HG02870 (cell line): ENCODE results near the gene YDJC.
"Not testable (repeated sequence)": the region's sequence is repeated elsewhere in the genome, so short reads cannot be mapped to it uniquely, and the experiment has no call there.

ENCODE experiments used
- ATAC-seq: cut with Tn5 transposase; IDR thresholded peaks from one replicate; pipeline ENCODE4 v1.9.1; 2021; ENCODE audit warnings: mild to moderate bottlenecking, moderate library complexity; ENCODE audit not compliant: unreplicated experiment

Gene YDJC

DNA sequence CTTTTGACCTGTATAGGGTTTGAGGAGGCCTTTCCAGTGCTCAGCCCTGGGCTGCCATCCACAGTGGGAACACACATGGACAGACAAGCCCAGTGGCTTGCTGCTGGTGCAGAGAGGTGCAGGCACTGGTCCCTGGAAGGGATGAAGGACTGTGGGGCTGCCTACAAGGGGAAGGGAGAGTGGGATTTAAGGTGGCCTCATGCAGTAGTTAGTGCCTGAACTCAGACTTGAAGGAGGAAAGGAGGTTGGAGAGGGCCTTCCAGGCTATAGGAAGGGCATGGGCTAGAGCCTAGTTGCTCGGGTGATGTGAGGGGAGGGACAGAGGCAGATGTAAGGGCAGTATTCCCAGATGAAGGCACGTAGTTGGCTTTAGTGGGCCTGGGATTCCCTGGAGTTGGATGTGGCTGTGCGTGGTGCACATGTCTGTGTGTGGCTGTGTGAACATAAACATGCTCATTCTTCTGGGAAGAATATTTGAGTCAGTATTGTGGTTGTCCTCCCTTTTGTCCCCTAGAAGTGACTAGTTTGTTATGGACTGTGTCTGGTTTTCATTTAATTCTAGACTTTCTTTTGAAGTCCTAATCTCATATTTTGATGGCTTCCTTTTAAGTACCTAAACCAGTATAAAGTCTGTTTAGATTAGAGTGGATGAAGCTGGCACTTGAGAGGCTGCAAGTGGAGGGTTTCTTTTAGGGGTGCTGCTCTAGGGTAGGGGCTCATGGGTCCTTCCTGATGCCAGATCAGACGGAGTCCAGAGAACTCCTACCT lies 18.4 kb downstream of the YDJC start:
- no peak for ATAC-seq

DNA sequence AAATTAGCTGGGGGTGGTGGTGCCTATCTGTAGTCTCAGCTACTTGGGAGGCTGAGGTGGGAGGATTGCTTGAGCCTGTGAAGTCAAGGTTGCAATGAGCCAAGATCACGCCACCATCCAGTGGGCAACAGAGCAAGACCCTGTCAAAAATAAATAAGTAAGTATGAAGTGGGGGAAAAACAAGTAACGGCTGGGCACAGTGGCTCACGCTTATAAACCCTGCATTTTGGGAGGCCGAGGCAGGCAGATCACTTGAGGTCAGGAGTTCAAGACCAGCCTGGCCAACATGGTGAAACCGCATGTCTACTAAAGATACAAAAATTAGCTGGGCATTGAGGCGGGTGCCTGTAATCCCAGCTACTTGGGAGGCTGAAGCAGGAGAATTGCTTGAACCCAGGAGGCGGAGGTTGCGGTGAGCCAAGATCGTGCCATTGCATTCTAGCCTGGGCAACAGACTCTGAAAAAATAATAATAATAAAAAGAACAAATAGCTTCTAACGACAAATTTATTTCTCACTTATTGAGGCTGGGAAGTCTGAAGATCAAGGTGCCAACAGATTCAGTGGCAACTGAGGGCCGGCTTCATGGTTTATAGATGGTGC lies 20.2 kb downstream of the YDJC start:
- ATAC-seq, result not testable (repeated sequence)

DNA sequence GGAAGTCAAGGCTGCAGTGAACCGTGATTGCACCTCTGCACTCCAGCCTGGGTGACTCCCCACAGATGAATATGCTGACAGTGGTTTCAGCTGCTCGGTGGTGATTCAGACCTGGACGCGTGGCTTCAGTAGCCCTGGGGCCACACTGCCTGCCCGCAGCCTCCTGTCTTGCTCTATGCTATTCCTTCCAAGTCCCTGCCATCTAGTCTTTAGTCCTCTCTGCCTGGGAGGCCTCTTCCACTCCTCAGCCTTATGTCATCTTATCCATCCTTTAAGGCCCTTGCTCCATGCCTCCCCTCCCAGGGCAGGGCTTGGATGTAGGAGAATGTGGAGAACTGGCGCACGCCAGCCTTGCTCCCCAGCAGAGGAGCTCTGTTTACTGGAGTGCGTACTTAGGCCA lies 23.0 kb downstream of the YDJC start:
- ATAC-seq, result no peak

DNA sequence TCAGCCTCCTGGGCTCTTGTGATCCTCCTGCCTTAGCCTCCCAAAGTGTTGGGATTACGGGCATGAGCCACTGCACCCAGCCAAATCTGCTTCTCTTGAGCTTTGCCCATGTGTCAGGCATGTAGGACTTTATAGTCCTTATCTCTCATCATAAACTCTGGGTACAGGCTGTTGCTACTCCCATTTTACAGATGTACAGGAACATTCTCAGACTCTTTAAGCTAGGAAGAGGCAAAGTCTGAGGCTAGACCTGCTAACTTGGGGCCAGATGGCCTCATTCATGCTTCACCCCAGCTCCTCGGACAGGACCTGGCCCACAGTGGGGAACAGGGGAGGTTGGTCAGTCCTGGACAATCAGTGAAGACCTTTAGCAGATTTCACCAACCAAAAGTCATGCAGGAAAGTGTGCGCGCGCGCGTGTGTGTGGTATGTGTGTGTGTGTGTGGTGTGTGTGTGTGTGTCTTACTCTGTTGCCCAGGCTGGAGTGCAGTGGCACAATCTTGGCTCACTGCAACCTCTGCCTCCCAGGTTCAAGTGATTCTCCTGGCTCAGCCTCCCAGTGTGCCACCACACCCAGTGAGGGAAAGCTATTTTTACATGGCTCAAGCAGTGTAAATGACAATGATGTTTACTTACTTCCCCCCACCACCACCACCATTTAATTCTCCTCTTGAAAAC lies 23.8 kb downstream of the YDJC start:
- ATAC-seq, result no peak

DNA sequence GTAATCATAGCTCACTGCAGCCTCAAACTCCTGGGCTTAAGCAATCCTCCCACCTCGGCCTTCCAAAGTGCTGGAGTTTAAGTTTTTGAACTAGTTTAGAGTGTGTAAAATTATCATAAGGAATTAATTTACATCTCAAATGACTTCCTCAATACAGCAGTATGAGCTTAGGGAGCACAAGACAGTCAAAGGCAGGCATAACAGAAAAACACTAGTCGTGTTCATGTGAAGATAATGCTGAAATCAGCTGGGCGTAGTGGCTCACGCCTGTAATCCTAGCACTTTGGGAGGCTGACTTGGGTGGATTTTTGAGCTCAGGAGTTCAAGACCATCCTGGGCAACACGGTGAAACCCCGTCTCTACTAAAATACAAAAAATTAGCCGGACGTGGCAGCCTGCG lies 25.8 kb downstream of the YDJC start:
- no peak for ATAC-seq

DNA sequence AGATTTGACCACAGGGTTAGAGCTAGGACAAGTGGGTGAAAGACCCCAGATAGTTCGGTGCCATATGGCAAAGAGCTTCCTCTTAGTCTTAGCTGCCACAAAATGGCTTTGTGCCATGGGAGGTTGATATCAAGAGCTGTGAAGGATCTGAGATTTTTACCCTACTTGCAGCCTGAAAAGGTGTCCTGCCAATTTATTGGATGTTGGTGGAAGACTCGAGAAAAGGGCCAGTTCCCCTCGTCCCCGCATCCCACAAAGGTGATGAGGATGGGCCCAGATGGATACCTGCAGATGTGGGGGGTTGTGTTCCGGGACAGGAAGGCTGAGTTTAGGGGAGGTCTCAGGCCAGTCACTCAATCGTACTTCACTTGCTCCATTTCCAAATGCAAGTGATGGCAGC lies 27.2 kb downstream of the YDJC start:
- no peak for ATAC-seq

DNA sequence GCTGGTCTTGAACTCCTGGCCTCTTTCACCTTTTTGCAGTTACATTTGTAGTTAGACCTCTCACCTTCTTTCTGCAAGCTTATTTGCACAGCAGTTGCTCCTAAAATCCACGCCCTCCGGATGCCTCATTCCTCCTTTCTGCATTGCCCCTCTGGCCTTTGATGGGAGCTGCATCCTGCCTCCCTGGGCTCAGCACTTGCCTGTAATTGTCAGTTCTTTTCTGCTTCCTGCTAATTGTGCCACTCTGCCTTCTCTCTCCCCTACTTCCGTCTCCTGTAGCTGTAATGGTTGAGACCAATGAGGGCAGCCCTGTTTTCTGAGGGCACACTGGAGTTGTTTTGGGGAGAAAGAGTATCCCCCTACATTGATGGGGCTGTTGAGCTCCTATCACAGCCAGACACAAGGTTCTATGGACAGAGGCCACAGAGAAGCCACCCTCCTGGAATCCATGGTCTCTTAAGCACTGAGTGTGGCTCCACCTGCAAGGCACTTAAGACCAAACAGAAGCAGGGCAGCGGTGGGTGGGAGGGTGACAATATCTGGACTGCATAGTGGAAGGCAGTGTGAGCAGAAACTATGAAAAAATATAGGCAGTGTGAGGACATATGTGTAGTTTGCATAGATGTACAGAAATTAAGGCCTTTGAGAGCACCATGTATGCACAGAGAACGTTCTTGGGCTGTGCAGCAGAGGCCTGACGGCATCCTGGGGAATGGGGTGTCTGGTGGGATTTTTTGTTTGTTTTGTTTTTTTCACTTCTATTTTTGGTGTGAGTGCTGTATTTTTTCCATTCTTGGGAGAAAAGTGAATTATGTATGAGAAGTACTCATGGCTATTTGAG lies 30.5 kb downstream of the YDJC start:
- ATAC-seq, result no peak

DNA sequence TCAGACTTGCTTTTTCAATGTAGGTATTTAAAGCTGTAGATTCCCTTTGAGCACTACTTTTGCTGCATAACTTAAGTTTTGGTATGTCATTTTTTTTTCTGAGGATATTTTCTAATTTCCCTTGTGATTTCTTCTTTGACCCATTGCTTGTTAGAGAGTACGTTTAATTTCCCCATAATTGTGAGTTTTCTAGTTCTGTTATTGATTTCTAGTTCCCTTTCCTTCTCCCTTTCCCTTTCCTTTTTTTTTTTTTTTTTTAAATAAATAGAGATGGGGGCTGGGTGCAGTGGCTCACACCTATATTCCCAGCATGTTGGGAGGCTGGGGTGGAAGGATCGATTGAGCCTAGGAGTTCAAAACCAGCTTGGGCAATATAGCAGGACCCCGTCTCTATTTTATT lies 31.5 kb downstream of the YDJC start:
- ATAC-seq, result no peak

DNA sequence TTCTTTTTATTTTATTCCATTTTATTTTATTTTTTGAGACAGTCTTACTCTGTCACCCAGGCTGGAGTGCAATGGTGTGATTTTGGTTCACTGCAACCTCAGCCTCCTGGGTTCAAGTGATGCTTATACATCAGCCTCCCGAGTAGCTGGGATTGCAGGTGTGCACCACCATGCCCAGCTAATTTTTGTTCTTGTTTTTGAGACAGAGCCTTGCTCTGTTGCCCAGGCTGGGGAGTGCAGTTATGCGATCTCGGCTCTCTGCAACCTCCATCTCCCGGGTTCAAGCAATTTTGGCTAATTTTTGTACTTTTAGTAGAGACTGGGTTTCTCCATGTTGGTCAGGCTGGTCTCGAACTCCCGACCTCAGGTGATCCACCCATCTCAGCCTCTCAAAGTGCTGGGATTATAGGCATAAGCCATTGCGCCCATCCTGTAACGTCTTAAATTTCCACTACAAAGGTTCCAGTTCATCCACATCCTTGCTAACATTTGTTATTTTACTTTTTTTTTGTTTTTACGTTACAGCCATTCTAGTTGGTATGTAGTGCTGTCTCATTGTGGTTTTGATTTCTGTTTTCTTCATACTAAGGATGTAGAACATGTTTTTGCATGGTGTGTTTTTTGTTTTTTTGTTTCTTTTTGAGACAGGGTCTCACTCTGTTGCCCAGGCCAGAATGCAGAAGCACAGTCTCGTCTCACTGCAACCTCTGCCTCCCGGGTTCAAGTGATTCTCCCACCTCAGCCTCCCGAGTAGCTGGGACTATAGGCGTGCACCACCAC lies 33.3 kb downstream of the YDJC start:
- ATAC-seq, result not testable (repeated sequence)

DNA sequence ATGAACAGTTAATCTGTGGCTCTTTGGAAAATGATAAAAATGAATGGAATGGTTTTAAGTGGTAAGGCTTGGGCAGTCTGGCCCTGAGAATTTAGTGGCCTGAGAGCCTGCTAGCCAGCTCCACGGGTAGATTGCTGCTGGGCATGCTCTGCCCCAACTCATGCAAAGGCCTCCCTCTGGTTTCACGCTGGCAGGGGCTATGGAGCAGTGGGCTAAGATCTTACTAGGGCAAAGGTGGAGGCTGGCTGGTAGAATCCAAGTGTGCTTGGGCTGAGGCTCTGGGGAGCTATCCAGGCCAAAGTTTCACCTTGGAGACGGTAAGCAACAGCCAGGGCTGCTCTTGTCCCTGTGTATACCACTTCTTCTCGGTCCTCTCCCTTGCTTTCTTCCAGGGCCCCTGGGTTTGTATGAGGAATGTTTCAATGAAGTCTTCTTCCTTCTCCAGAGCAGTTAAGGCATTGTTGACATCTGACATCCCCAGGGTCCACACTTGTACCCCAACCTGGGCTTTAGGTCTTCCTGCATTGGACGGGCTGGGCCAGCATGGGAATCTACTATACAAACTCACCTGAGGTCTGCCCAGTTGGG lies 34.9 kb downstream of the YDJC start:
- no peak for ATAC-seq

DNA sequence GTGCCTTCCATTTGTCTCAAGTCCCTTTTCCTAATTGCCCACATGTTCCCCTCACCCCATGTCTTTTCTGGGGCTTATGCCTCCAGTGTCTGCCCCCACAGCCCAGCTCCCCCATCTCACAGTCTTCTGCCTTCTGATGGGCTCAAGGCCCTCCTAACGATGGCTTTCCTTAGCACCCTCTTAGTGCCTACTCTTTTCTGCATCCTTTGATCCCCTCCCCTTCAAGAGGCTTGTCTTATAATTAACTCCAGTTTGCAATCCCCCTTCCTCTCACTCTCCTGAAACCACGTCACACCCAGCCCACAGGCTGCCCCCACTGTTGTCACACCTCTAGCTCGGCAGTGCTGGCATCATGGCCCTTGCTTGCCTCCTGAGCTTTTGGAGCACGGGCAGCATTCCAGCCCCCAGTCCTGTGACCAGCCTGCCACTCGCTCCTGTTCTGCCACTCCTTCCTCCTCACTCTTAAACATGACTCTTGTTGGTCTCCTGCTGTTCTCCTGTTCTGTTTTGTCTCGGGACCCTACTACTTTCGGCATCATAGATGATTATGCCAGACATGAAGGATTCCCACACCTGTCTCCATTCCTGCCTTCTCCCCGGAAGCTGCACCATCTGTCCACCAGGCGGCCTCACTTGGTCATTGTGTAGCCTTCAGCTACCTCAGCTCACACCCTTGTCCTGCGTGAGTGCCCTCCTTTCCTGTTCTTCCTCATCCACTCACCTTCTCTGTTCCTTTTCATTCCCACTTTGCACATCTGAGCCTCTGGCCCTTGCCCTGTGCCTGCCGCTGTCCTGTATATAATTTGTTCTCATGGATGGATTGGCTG lies 36.2 kb downstream of the YDJC start:
- no peak for ATAC-seq

DNA sequence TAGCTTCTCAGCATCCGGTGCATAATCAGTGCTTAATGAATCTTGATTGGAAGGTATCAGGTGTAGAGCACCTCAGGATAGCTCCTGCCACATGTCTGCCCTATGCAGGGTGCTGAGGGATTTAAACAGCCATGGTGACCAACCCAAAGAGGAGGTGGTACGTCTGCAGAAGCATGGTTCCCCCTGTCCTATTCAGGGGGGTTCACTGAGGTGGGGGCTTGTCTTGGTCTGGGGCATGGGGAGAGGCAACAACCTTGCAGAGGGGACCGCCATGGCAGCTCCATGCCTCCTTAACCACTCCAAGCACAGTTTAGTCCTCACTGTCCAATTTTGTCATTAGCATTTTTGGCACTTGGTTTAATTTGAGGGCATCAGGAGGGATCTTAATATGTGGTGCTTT lies 37.4 kb downstream of the YDJC start:
- no peak for ATAC-seq

DNA sequence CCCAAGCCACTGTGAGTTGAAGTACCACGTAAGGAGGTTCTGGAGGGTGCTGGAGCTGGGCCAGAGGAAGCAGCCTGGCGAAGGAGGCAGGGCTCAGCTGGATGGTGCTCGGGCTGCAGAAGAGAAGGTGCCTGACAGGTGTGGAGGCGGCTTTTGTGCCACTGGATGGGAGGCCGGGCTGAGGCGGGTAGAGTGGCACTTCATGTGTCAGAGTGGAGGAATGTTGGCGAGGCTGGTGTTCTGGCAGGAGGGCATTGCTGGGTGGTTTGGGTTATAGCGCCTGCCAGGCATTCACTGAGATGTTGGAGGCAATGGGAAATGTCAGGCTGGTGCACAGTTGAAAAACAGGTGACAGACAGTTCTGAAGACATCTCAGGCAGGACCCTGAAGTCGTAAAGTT lies 38.1 kb downstream of the YDJC start:
- ATAC-seq, result no peak

DNA sequence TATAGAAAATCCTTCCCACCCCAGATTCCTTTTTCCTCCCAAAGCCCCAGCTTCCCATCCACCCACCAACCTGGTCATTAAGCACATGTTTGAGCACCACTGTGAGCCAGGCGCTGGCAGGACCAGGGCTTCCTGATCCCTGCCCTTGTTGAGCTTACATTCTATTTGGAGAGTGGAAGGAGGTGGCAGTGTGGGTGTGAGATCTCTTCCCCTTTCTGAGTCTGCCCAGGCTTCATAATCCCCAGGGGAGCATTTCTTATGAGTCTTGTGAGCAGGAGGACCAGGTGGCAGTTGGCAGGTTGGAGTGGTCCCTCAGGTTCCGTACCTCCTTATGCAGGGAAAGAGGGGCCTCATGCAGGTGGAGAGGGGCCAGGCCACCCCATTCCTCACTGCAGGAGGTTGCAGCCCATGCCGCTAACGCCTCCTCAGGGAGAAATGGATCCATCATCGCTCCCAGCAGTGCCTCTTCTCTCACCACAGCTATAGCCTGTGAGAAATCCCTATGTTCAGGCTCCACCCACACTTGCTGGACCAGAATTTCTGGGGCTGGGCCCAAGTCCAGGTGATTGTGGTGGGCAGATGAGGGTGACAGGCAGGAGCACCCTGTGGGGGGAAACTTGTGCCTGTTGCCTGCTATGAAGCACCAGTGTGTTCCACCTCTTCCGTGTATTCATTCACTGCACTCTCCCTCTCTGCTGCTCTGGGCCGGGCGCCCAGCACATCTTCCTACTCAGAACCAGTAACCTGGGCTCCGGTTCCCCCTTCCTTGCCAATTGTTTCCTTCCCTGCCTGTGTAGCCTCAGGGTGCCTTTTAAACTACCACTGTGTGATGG lies 38.8 kb downstream of the YDJC start:
- no peak for ATAC-seq

DNA sequence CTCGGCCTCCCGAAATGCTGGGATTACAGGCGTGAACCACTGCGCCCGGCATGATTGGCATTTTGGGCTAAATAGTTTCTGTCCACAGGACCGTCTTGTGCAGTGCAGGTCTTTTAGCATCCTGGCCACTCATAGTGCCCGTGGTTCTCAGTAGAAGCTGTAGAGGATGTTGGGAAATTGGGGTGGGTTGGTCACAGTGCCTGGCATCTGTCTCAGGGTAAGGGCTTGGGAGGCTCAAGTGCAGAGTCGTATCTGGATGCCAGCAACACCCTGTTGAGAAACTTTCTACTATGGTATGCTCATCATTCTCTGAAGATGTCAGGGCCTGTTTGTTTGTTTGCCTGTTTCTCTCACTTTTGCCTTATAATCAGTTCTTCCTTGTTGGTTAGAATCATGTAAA lies 40.4 kb downstream of the YDJC start:
- ATAC-seq, result no peak

DNA sequence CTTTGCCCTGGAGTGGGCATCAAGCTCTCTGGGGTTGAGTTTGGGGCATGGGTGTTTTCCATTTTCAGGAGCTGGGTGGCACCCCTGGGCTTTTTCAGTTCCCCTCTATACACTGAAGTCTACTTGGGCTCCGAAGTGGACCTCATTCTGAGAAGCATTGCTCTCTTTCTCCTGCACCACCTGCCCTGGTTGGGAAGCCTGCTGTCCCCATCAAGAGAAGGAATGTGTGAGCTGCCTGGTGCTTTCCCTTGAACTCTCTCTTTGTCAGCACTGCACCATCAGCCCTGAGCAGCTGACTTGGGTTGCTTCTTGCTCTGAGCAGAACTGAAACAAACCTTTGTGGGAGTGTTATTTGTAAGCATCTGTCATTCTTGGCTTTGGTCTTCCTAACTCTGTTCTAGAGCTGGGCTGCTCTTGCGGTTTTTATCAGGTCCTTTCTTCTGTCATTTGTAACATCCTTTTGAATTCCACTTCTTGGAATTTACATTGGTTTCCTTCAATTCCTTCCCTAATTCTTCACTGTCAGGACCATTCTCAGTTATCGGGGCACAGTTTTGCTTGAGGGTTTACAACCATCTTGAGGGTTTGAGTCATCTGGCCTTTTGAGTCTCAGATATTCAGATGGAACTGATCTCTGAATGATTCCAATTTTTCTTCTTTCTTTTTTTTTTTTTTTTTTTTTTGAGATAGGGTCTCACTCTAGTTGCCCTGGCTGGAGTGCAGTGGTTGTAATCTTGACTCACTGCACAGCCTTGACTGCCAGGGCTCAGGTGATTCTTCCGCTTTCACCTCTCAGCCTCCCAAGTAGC lies 41.8 kb downstream of the YDJC start:
- ATAC-seq, result peak; percentile 87

DNA sequence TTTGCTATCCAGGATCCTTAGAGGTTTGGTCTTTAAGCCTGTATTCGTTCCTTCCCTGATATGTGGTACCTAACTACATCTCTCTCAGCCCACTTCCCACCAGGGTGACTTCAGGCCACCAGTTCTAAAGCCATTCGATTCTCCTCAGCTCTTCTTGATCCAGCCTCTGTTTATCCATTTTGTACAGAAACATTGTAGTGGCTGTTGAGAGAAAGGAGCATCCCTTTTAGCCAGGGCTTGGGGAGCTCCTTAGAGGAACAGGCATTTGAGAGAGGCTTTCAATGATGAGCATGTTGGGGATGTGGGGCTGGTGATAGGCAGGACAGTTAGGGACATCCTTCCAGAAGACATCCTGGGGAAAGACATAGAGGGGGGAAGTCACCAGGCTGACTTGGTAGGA lies 44.4 kb downstream of the YDJC start:
- ATAC-seq, result no peak
